Measurements from ENCODE around the gene LZTS2.

The LZTS2 gene

GRCh38 chr10:101013365-101013825 lies 13.8 kb downstream of the LZTS2 start:
- H3K27ac Mint-ChIP-seq: no peak overlapping the region
- ATAC-seq: no peak
- no peaks in the 10 kb centered on the region for H3K36me3 Mint-ChIP-seq
- H3K9me3 Mint-ChIP-seq: no peaks in the 10 kb centered on the region
- no peak overlapping the region for H3K4me3 Mint-ChIP-seq
- H3K27me3 Mint-ChIP-seq: peaks cover 44% of the 10 kb centered on the region
- H3K4me1 Mint-ChIP-seq: peaks cover 33% of the 10 kb centered on the region

GRCh38 chr10:101014230-101014884 lies 14.7 kb downstream of the LZTS2 start:
- H3K27me3 Mint-ChIP-seq: peaks cover 52% of the 10 kb centered on the region

DNA sequence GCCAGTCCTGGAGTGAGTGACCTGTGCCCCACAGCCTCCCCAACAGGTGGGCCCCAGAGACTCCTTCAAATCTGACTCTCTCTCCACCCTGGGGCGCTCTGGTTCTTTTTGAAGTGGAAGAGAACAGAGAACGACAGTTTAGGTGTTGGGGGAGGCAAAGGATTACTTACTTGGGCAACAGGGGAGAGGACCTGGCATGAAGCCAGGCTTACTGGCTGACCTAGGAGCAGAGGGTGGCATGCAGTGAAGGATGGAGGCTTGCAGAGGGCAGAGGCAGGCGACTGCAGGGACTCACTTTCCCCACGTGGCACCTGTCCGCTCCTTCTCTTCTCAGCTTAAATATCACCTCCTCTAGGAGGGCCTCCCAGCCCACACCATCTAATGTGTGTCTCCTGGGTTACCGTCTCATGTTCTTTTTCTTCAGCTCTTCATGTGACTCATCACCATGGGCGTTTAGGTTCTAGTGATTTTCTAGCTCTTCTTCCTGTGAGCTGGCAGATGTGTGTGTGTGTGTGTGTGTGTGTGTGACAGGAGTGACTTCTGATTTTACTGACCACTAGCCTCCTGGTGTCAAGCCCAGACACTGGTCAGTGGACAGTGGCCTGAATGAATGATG lies 15.5 kb downstream of the LZTS2 start:
- Mint-ChIP-seq H3K36me3 (no peaks in the 10 kb centered on the region), H3K9me3 (no peaks in the 10 kb centered on the region), H3K4me1 (peaks cover 47% of the 10 kb centered on the region), H3K27ac (no peak overlapping the region), H3K4me3 (no peak overlapping the region), H3K27me3 (peaks cover 58% of the 10 kb centered on the region)
- no peak for ATAC-seq

More at GRCh38 chr10:101014230-101014884, 14.7 kb downstream of the LZTS2 start:
- ATAC-seq: no peak
- H3K36me3 Mint-ChIP-seq: no peaks in the 10 kb centered on the region
- H3K4me3 Mint-ChIP-seq: no peak overlapping the region
- H3K27ac Mint-ChIP-seq: no peak overlapping the region
- H3K9me3 Mint-ChIP-seq: no peaks in the 10 kb centered on the region
- peaks cover 42% of the 10 kb centered on the region for H3K4me1 Mint-ChIP-seq

DNA sequence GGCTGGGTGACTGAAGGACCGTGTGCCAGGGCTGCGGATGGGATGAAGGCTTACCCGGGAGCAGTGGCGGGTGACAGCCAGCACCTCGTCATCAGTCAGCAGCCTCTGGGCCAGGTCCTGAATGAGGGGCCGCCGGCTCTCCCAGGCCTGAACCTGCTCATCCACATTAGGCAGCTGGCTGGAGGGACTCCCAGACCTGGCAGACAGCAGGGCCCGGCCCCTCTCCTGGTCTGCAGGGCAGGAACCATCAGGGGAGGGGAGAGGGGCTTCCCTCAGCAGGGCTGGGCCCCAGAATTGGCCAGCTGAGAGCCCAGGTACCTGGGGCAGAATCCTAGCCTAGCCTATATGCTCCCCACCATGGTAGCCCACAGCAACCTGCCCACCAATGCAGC lies 16.0 kb downstream of the LZTS2 start:
- ATAC-seq: no peak
- Mint-ChIP-seq H3K27me3 (peaks cover 58% of the 10 kb centered on the region), H3K4me1 (peaks cover 47% of the 10 kb centered on the region), H3K4me3 (no peak overlapping the region), H3K9me3 (no peaks in the 10 kb centered on the region), H3K36me3 (no peaks in the 10 kb centered on the region), H3K27ac (no peak overlapping the region)

- ATAC-seq: no peak
- Mint-ChIP-seq H3K27ac (no peak overlapping the region), H3K27me3 (peaks cover 58% of the 10 kb centered on the region), H3K4me3 (no peak overlapping the region), H3K9me3 (no peaks in the 10 kb centered on the region), H3K36me3 (no peaks in the 10 kb centered on the region), H3K4me1 (peaks cover 47% of the 10 kb centered on the region)
Observed at GRCh38 chr10:101016814-101017213, 17.2 kb downstream of the LZTS2 start.

DNA sequence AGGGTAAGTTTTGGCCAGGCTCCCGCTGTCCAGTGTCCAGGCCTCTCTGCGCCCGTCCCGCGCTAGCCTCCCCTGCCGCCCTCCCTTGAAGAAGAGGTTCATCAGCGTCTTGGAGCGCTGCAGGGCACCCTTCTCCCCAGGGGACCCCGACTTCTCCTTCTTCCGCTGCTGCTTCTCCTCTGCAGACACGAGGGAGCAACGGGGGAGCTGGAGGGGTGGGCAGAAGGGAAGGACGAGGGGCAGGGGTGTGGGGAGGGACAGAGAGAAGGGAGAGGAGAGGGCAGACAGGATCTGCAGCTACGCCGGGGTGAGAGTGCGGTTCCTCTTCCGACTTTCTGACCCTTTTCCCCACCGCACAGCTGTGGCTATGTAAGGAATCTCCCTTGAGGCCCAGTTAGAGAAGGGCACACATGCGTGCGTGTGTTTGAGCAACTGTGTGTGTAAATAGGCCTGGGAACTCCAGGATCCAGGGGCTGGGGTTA lies 18.6 kb downstream of the LZTS2 start:
- Mint-ChIP-seq H3K27ac (peak overlapping the region; percentile 76), H3K36me3 (no peaks in the 10 kb centered on the region), H3K9me3 (no peaks in the 10 kb centered on the region), H3K27me3 (peaks cover 58% of the 10 kb centered on the region), H3K4me1 (peaks cover 40% of the 10 kb centered on the region), H3K4me3 (peak overlapping the region; percentile 52)
- peak; percentile 66 for ATAC-seq

DNA sequence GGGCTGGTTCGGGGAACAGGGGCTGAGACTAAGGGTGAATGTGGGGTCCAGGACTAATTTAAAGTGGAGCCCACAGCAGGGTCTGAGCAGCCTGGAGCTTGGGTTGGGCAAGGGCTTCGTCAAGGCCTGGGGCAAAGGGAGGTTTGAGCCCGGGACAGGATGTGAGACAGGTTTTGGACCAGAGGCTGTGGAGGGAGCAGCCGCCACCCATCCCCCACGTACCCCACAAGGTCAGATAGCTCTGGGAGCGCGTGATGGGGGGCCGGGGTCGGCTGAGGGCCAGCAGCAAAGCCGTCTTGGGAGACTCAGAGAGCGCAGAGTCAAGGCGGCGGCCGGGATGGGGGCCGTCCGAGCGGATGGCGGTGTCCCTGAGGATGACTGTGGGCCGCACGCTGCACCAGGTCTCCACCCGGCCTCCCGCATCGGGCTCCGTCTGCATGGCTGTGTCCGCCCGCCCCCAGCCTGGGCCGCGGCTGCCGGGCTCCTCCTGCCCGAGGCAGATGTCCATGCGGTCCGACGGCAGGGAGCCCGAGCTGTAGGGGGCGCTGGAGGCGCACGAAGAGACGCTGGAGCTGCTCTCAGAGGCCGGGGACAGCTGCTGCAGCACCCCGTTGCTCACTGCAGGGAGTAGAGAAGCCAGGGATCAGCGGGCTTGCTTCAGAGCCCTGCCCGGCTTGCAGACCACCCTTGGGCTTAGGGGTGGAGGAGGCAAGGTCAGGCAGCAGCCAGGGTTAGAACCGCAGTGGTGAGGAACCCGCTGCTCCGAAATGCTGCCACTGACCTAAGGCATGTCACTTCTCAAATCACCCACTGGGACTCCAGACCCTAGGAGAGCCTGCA lies 19.2 kb downstream of the LZTS2 start:
- ATAC-seq: peak; percentile 75
- H3K27me3 Mint-ChIP-seq: peaks cover 58% of the 10 kb centered on the region
- peak overlapping the region; percentile 76 for H3K27ac Mint-ChIP-seq
- H3K36me3 Mint-ChIP-seq: no peaks in the 10 kb centered on the region
- H3K4me1 Mint-ChIP-seq: peaks cover 36% of the 10 kb centered on the region
- H3K4me3 Mint-ChIP-seq: peak overlapping the region; percentile 52
- no peaks in the 10 kb centered on the region for H3K9me3 Mint-ChIP-seq

- peaks cover 30% of the 10 kb centered on the region for H3K4me1 Mint-ChIP-seq
- no peak overlapping the region for H3K27ac Mint-ChIP-seq
- ATAC-seq: no peak
- peak overlapping the region; percentile 21 for H3K4me3 Mint-ChIP-seq
- no peaks in the 10 kb centered on the region for H3K9me3 Mint-ChIP-seq
- no peaks in the 10 kb centered on the region for H3K36me3 Mint-ChIP-seq
- H3K27me3 Mint-ChIP-seq: peaks cover 54% of the 10 kb centered on the region
Observed at GRCh38 chr10:101019440-101019703, 19.8 kb downstream of the LZTS2 start.

DNA sequence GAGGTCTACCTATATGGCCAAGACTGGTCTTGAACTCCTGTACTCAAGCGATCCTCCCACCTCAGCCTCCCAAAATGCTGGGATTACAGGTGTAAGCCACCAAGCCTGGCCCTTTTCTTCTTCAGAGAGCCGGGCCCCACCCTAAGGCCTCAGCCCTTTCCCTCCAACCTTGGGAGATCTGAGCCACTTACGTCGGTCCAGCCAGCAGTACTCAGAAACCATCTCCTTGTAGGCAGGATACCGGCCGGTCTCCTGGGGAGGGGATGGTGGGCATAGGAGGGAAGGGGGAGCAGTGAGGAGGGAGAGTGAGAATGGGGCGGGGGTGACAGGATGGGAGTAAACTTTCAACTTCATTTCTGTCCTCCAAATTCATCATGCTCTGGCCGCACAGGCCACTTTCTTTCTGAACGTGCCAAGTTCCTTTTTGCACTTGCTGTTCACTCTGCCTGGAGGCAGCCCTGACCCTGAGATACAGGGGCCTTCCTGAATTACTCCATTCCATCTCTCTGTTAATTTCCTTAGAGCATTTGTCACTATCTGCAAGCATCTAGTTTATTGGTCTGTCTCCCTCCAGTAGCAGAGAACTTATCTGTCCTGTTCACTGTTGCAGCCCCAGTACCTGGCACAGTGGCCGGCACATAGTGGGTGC lies 20.9 kb downstream of the LZTS2 start:
- H3K27ac Mint-ChIP-seq: no peak overlapping the region
- peaks cover 42% of the 10 kb centered on the region for H3K27me3 Mint-ChIP-seq
- no peaks in the 10 kb centered on the region for H3K36me3 Mint-ChIP-seq

DNA sequence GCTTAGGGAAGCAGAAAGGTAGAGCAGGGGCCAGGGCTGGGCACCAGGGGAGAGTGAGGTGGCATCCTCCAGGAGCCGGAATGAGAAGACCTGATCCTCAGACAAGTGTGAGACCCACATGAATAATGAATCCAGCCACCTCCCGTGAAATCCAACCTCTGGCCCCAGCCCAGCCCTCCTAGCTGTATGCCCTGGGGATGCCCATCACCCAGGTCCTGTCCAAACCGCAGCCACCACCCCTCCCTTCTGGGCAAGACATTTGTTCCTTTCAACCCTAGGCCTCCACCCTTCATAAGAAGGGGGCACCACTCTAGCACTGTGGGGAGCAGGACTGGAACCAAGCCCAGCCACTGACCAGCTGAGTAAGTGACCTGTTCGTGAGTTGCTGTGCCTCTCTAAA lies 21.6 kb downstream of the LZTS2 start:
- no peak for ATAC-seq
- Mint-ChIP-seq H3K36me3 (no peaks in the 10 kb centered on the region), H3K4me1 (peaks cover 25% of the 10 kb centered on the region), H3K27me3 (peaks cover 36% of the 10 kb centered on the region), H3K27ac (no peak overlapping the region), H3K9me3 (no peaks in the 10 kb centered on the region), H3K4me3 (no peak overlapping the region)

More for the DNA sequence above, 20.9 kb downstream of the LZTS2 start:
- no peak overlapping the region for H3K4me3 Mint-ChIP-seq
- peaks cover 25% of the 10 kb centered on the region for H3K4me1 Mint-ChIP-seq
- no peak for ATAC-seq
- H3K9me3 Mint-ChIP-seq: no peaks in the 10 kb centered on the region

GRCh38 chr10:101021692-101022251 lies 22.2 kb downstream of the LZTS2 start:
- Mint-ChIP-seq H3K36me3 (no peaks in the 10 kb centered on the region), H3K4me3 (no peak overlapping the region), H3K27me3 (peaks cover 31% of the 10 kb centered on the region), H3K9me3 (no peaks in the 10 kb centered on the region), H3K27ac (no peak overlapping the region), H3K4me1 (peaks cover 25% of the 10 kb centered on the region)
- no peak for ATAC-seq

DNA sequence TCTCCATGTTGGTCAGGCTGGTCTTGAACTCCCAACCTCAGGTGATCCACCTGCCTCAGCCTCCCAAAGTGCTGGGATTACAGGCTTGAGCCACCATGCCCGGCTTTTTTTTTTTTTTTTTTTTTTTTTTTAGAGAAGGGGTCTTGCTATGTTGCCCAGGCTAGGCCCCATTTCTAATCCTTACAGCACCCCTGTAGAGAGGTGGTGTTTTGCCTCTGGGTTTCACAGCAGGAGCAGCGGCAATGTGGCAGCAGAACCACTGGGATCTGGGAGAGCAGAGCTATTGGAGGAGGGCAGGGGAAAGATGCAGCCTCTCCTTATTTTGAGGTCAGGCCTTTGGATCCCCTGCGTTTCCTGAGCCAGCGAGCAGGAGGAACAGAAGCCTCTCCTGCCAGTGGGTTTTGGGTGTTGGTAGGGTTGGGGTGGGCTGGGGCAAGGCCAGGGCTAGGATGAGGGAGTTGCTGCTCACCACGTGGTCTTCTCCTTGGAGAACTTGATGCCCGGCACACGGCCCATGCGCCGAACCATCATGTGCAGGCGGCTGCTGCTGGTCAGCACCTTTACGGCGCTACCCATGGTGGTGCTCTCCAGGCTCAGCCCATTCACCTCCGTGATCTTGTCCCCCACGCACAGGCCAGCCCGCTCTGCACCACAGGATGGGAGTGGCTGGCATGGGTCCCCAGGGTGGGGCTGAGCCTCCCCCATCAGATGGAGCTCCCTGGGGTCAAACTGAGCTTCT lies 23.5 kb downstream of the LZTS2 start:
- peaks cover 31% of the 10 kb centered on the region for H3K27me3 Mint-ChIP-seq
- no peaks in the 10 kb centered on the region for H3K9me3 Mint-ChIP-seq
- no peak overlapping the region for H3K4me3 Mint-ChIP-seq
- no peak for ATAC-seq
- H3K27ac Mint-ChIP-seq: no peak overlapping the region
- peaks cover 17% of the 10 kb centered on the region for H3K4me1 Mint-ChIP-seq
- H3K36me3 Mint-ChIP-seq: no peaks in the 10 kb centered on the region

DNA sequence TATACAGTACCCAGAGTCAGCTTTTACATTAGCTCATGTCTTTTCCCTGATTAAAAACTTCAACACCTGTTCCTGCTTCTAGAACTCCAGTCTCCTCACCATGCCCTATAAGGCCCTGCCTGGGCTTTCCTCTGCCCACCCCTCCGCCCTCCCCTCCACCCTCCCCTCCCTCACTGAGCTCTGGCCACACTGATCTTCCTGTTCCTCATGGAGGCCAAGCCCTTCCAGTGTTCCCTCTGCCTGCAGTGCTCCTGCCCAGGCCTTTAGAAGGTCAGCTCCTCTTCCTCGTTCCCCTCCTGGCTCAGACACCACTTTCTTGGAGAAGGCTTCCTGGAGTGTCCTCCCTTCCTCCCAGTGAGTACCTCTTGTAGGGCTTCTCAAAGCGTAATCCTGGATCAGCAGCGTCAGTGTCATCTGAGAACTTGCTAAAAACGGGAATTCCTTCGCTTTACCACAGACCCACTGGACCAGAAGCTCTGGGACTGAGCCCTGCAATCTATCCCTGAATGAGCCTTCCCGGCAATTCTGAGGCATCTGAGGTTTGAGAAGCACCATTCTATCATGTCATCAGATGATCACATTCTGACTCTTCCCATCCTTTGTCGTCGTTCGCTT lies 27.6 kb downstream of the LZTS2 start:
- no peaks in the 10 kb centered on the region for H3K9me3 Mint-ChIP-seq
- peaks cover 15% of the 10 kb centered on the region for H3K4me1 Mint-ChIP-seq
- no peaks in the 10 kb centered on the region for H3K36me3 Mint-ChIP-seq
- H3K4me3 Mint-ChIP-seq: no peak overlapping the region
- H3K27me3 Mint-ChIP-seq: peaks cover 33% of the 10 kb centered on the region
- H3K27ac Mint-ChIP-seq: no peak overlapping the region
- no peak for ATAC-seq

Data from stimulated activated memory B cell treated with anti-CD40 and anti-IgM and Interleukin-4, amounts not matched to agents 10 μg/mL and 1 μg/mL and 100 μg/mL, for 72 hours (primary cell).